GM12873 (cell line): ENCODE data around the gene AP5S1.
A peak's percentile ranks its signal among the peaks of the same experiment; 100 is the strongest.

Experiments used
- TF ChIP-seq, protein P1 (sequence below): IDR thresholded peaks from 2 replicates; pipeline ENCODE4 v1.5.1; 2012; ENCODE audit warnings: low read depth, mild to moderate bottlenecking, moderate library complexity, low read length, control low read depth; ENCODE audit not compliant: insufficient read depth; ENCODE audit errors: missing control alignments

The AP5S1 gene

DNA sequence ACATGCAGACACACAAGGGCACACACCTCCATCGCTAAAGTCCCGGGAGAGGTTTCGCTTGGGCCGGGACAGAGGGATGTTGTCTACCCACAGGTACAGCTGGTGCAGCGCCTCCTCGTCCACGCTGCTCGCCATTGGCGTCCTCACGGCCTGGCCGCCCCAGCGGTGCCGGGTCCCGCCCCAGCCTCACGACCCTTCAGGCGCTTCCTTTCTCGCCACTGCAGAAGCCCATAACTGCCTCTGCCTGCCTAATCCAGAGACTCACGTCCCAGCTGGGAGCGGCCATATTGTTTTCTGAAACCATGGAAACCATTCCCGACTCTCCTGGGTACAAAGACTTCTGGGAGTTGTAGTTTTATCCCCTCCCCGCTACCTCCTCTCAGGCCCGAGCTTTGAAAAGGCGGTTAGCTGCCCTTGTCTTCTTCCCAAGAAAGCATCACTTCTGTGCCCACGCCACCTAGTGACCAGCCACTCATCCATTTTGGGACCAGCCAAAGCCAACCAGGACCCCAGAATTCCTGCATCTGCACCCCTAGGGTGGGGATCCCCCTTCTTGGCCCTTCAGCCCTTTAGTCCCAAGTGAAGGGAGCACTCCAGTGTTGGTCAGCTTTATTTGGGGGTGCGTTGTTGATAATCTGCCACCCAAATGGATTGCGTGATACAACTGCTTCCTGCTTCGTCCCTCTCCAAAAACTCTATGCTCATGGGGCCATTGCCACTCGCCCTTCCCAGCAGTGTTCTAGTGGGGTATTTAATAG lies 39.0 kb upstream of the AP5S1 start, which contains the start of gene SPEF1:
TSS of gene SPEF1 (minus strand) at position 296 of the 758 bp plus-strand sequence. CDS start at position 135, 161 bp downstream.
- TF ChIP-seq, protein P1, sequence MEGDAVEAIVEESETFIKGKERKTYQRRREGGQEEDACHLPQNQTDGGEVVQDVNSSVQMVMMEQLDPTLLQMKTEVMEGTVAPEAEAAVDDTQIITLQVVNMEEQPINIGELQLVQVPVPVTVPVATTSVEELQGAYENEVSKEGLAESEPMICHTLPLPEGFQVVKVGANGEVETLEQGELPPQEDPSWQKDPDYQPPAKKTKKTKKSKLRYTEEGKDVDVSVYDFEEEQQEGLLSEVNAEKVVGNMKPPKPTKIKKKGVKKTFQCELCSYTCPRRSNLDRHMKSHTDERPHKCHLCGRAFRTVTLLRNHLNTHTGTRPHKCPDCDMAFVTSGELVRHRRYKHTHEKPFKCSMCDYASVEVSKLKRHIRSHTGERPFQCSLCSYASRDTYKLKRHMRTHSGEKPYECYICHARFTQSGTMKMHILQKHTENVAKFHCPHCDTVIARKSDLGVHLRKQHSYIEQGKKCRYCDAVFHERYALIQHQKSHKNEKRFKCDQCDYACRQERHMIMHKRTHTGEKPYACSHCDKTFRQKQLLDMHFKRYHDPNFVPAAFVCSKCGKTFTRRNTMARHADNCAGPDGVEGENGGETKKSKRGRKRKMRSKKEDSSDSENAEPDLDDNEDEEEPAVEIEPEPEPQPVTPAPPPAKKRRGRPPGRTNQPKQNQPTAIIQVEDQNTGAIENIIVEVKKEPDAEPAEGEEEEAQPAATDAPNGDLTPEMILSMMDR = peak; percentile 18

GRCh38 chr20:3782597-3782996 lies 37.8 kb upstream of the AP5S1 start:
- TF ChIP-seq, protein P1 = no peak

GRCh38 chr20:3783068-3783489 lies 37.3 kb upstream of the AP5S1 start:
- TF ChIP-seq, protein P1 = no peak

GRCh38 chr20:3783511-3784195 lies 36.7 kb upstream of the AP5S1 start:
- TF ChIP-seq, protein P1 = no peak

GRCh38 chr20:3784216-3784853 lies 36.0 kb upstream of the AP5S1 start:
- TF ChIP-seq, protein P1 = no peak

GRCh38 chr20:3784863-3785239 lies 35.5 kb upstream of the AP5S1 start:
- TF ChIP-seq, protein P1 = no peak
